ENCODE results near the gene LRRFIP2.

The LRRFIP2 gene

DNA sequence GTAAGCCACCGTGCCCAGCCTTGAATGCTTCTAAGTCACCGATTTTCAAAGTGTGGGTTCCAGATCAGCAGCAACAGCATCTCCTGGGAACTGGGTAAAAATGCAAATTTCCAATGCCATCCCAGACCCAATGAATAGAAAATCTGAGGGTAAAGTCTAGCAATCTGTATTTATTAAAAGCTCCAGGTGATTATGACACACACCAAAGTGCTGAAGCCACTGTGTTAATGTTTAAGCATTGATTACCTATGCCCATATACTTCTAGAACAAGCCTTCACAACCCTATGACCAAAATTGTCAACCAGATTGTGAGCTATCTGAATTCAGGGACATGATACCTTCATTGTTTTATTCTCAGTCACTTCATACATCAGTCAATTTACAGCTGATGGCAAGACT lies 86.5 kb downstream of the LRRFIP2 start:
- Histone ChIP-seq H3K4me3 (replicated peaks; ENCODE audit: insufficient read depth, low read length) (no peak overlapping the region), H3K27ac (replicated peaks) (no peak overlapping the region), H3K27me3 (ENCODE audit: insufficient read depth, poor library complexity, severe bottlenecking) (no peaks in the 10 kb centered on the region)
- DNase-seq (ENCODE audit: low read depth in 1 of 2, low spot score in 1 of 2) = no peak
- no peak for TF ChIP-seq POLR2AphosphoS5 (IDR thresholded peaks at IDR 0.05; ENCODE audit: low read depth)

DNA sequence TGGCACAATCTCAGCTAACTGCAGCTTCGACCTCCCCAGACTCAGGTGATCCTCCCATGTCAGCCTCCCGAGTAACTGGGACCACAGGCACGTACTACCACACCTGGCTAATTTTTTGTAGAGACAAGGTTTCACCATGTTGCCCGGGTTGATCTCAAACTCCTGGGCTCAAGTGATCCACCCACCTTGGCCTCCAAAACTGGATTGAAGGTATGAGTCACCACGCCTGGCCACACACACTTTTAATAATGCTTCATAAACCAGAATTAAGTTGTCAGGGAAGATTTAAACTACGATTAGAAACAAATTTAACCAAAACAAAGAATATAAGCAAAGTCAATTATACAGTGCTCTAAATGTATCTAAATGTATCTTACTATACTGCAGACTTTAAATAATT lies 87.5 kb downstream of the LRRFIP2 start:
- H3K27ac ChIP-seq (replicated peaks) = no peak overlapping the region
- no peak overlapping the region for H3K4me3 ChIP-seq (replicated peaks; ENCODE audit: insufficient read depth, low read length)
- DNase-seq (ENCODE audit: low read depth in 1 of 2, low spot score in 1 of 2) = no peak
- TF ChIP-seq, protein P1, sequence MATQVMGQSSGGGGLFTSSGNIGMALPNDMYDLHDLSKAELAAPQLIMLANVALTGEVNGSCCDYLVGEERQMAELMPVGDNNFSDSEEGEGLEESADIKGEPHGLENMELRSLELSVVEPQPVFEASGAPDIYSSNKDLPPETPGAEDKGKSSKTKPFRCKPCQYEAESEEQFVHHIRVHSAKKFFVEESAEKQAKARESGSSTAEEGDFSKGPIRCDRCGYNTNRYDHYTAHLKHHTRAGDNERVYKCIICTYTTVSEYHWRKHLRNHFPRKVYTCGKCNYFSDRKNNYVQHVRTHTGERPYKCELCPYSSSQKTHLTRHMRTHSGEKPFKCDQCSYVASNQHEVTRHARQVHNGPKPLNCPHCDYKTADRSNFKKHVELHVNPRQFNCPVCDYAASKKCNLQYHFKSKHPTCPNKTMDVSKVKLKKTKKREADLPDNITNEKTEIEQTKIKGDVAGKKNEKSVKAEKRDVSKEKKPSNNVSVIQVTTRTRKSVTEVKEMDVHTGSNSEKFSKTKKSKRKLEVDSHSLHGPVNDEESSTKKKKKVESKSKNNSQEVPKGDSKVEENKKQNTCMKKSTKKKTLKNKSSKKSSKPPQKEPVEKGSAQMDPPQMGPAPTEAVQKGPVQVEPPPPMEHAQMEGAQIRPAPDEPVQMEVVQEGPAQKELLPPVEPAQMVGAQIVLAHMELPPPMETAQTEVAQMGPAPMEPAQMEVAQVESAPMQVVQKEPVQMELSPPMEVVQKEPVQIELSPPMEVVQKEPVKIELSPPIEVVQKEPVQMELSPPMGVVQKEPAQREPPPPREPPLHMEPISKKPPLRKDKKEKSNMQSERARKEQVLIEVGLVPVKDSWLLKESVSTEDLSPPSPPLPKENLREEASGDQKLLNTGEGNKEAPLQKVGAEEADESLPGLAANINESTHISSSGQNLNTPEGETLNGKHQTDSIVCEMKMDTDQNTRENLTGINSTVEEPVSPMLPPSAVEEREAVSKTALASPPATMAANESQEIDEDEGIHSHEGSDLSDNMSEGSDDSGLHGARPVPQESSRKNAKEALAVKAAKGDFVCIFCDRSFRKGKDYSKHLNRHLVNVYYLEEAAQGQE (IDR thresholded peaks at IDR 0.05; ENCODE audit: insufficient replicate concordance, low read depth) = no peak
- TF ChIP-seq SPI1 (IDR thresholded peaks at IDR 0.05; ENCODE audit: borderline replicate concordance, low read depth) (no peak), POLR2AphosphoS5 (IDR thresholded peaks at IDR 0.05; ENCODE audit: low read depth) (no peak), CTCF (IDR thresholded peaks at IDR 0.05; ENCODE audit: insufficient read depth, low read length) (no peak), GABPA (IDR thresholded peaks at IDR 0.05; ENCODE audit: low read depth) (no peak)
- H3K27me3 ChIP-seq (ENCODE audit: insufficient read depth, poor library complexity, severe bottlenecking) = no peaks in the 10 kb centered on the region

DNA sequence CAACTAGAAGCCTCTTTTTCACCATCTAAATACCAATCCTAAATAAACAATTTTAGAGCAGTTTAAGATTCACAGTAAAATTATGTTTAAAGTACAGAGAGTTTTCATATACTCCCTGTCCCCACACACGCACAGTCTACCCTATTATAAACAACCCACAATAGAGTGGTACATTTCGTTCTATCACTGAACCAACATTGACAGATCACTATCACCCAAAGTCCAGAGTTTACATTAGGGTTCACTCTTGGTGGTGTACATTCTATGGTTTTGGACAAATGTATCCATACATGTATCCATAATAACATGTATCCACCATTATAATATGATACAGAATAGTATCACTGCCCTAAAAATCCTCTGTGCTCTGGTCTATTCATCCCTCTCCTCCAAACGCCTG lies 92.1 kb downstream of the LRRFIP2 start:
- no peak for TF ChIP-seq GABPA (IDR thresholded peaks at IDR 0.05; ENCODE audit: low read depth)
- no peak for TF ChIP-seq CTCF (IDR thresholded peaks at IDR 0.05; ENCODE audit: insufficient read depth, low read length)
- no peak for DNase-seq (ENCODE audit: low read depth in 1 of 2, low spot score in 1 of 2)
- Histone ChIP-seq H3K27ac (replicated peaks) (no peak overlapping the region), H3K4me3 (replicated peaks; ENCODE audit: insufficient read depth, low read length) (no peak overlapping the region), H3K27me3 (ENCODE audit: insufficient read depth, poor library complexity, severe bottlenecking) (no peaks in the 10 kb centered on the region)

DNA sequence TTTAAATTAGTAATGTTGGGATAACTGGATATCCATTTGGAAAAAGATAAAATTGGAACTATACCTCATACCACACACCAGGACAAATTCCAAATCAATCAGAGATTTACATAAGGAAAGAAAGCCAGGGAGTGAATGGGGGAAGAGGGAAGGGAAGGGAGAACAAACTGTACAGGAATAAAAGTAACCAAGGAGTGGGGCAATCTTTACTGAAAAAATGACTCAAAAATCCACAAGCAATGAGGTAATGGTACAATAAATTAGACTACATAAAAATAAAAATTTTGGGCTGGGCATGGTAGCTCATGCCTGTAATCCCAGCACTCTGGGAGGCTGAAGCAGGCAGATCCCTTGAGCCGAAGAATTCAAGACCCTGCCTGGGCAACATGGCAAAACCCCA lies 98.4 kb downstream of the LRRFIP2 start:
- TF ChIP-seq POLR2AphosphoS5 (IDR thresholded peaks at IDR 0.05; ENCODE audit: low read depth) (no peak), SPI1 (IDR thresholded peaks at IDR 0.05; ENCODE audit: borderline replicate concordance, low read depth) (no peak), CTCF (IDR thresholded peaks at IDR 0.05; ENCODE audit: insufficient read depth, low read length) (no peak), GABPA (IDR thresholded peaks at IDR 0.05; ENCODE audit: low read depth) (no peak)
- TF ChIP-seq, protein P1 (IDR thresholded peaks at IDR 0.05; ENCODE audit: insufficient replicate concordance, low read depth) = no peak

More for the DNA sequence above, 98.4 kb downstream of the LRRFIP2 start:
- Histone ChIP-seq H3K27me3 (ENCODE audit: insufficient read depth, poor library complexity, severe bottlenecking) (no peaks in the 10 kb centered on the region), H3K27ac (replicated peaks) (no peak overlapping the region), H3K4me3 (replicated peaks; ENCODE audit: insufficient read depth, low read length) (no peak overlapping the region)
- DNase-seq (ENCODE audit: low read depth in 1 of 2, low spot score in 1 of 2) = no peak

All from HL-60 (cell line).